Sigmoid colon (tissue), 4 donors: Measurements from ENCODE around the gene EPSTI1.

Experiments
- EP300 ChIP-seq, 4 donors: sonication (generic); formaldehyde crosslinking; IDR thresholded peaks; one replicate each; pipeline ENCODE4 v1.6.1; 2017; ENCODE audit warnings: antibody characterized with exemption in 4 of 4
- POLR2A ChIP-seq, 2 donors: fragments of 450-650 bp; IDR thresholded peaks; one replicate each; pipeline ENCODE4 v1.6.1; 2016; ENCODE audit warnings: antibody characterized with exemption in 2 of 2, mild to moderate bottlenecking in 2 of 2, moderate library complexity in 2 of 2
- POLR2AphosphoS5 ChIP-seq, 4 donors: sonication (generic); formaldehyde crosslinking; IDR thresholded peaks; one replicate each; pipeline ENCODE4 v1.6.1; 2017; ENCODE audit warnings: antibody characterized with exemption in 4 of 4
- TF ChIP-seq, protein P1 (sequence below), 4 experiments: fragments of 450-650 bp in 3 of 4; fragments of 200-600 bp in 1 of 4; IDR thresholded peaks; one replicate each; pipeline ENCODE4 v1.5.1; 2016 to 2019; ENCODE audit warnings: antibody characterized with exemption in 4 of 4, mild to moderate bottlenecking in 3 of 4, moderate library complexity in 2 of 4

- TF ChIP-seq, protein P1, sequence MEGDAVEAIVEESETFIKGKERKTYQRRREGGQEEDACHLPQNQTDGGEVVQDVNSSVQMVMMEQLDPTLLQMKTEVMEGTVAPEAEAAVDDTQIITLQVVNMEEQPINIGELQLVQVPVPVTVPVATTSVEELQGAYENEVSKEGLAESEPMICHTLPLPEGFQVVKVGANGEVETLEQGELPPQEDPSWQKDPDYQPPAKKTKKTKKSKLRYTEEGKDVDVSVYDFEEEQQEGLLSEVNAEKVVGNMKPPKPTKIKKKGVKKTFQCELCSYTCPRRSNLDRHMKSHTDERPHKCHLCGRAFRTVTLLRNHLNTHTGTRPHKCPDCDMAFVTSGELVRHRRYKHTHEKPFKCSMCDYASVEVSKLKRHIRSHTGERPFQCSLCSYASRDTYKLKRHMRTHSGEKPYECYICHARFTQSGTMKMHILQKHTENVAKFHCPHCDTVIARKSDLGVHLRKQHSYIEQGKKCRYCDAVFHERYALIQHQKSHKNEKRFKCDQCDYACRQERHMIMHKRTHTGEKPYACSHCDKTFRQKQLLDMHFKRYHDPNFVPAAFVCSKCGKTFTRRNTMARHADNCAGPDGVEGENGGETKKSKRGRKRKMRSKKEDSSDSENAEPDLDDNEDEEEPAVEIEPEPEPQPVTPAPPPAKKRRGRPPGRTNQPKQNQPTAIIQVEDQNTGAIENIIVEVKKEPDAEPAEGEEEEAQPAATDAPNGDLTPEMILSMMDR (IDR thresholded peaks at IDR 0.05): no peak
- TF ChIP-seq EP300 (IDR thresholded peaks at IDR 0.05) (no peak), POLR2AphosphoS5 (IDR thresholded peaks at IDR 0.05) (no peak), POLR2A (IDR thresholded peaks at IDR 0.05) (no peak)
These were observed 108.9 kb downstream of the EPSTI1 start for GRCh38 chr13:42883142-42883541.
